H1 (cell line): ENCODE results near the gene SNAPIN. TPM values are rescaled to one million over a fixed set of nuclear protein-coding genes. Genes with fewer than 3 reads are reported as not detected.

Experiments used
- GABPA ChIP-seq: IDR thresholded peaks from 2 replicates; pipeline ENCODE4 v1.6.1; 2011; ENCODE audit warnings: mild to moderate bottlenecking, low read length, moderate library complexity, borderline replicate concordance; ENCODE audit not compliant: insufficient read depth
- GTF2F1 ChIP-seq: IDR thresholded peaks from 2 replicates; pipeline ENCODE4 v1.6.1; 2012; ENCODE audit warnings: low read depth, low read length, improper control_type of control experiment, borderline replicate concordance
- JUN ChIP-seq: IDR thresholded peaks from 2 replicates; pipeline ENCODE4 v1.6.1; 2011; ENCODE audit warnings: low read depth, mild to moderate bottlenecking, improper control_type of control experiment, low read length
- KDM4A ChIP-seq: IDR thresholded peaks from one replicate; pipeline ENCODE4 v1.7.1; 2012; ENCODE audit warnings: low read depth, mild to moderate bottlenecking, moderate library complexity, low read length, inconsistent platforms; ENCODE audit not compliant: severe bottlenecking
- PHF8 ChIP-seq: fragments of 200-600 bp; sonication (generic); conservative IDR thresholded peaks from 2 replicates; pipeline ENCODE4 v1.7.1; 2012; ENCODE audit warnings: low read depth, mild to moderate bottlenecking, inconsistent platforms, low read length, moderate library complexity
- POLR2A ChIP-seq, 2 experiments: IDR thresholded peaks; 1 replicate in 1 of 2; 2 replicates in 1 of 2; pipeline ENCODE4 v1.6.1; 2011; ENCODE audit warnings: low read depth in 2 of 2, low read length in 2 of 2, mild to moderate bottlenecking in 2 of 2; ENCODE audit errors: control extremely low read depth in 1 of 2
- POLR2AphosphoS5 ChIP-seq: IDR thresholded peaks from 2 replicates; pipeline ENCODE4 v1.6.1; 2011; ENCODE audit warnings: low read depth, low read length
- RXRA ChIP-seq: IDR thresholded peaks from 2 replicates; pipeline ENCODE4 v1.6.1; 2011; ENCODE audit warnings: low read depth, mild to moderate bottlenecking, low read length, moderate library complexity; ENCODE audit not compliant: insufficient read depth
- SAP30 ChIP-seq: fragments of 300-600 bp; sonication (generic); IDR thresholded peaks from 2 replicates; pipeline ENCODE4 v1.7.1; 2012; ENCODE audit warnings: low read length, moderate library complexity, mild to moderate bottlenecking, inconsistent platforms; ENCODE audit not compliant: insufficient read depth, insufficient replicate concordance
- TEAD4 ChIP-seq: IDR thresholded peaks from 2 replicates; pipeline ENCODE4 v1.6.1; 2012; ENCODE audit warnings: low read depth, low read length, inconsistent platforms, mixed read lengths
- polyA plus RNA-seq, 7 experiments: library from polyadenylated mRNA; depleted of rRNA in 3 of 7; stranded (reverse) in 5 of 7; unstranded in 2 of 7; fragments of >200 nt in 5 of 7; fragments of 200-250 nt in 2 of 7; gene quantifications; 1 replicate in 5 of 7; 2 replicates in 1 of 7; 4 replicates in 1 of 7; pipeline versions ENCODE4 v1.2.1 to v1.2.3, GENCODE V29; 2011 to 2013; ENCODE audit warnings: missing spikeins in 2 of 7, mixed read lengths in 2 of 7
- total RNA-seq: library from RNA; stranded (reverse); fragmentation: NEBNext Ultra II Directional; extraction: Animal tissue kit (Norgen Biotek cat#: 25700); gene quantifications from 2 replicates; pipeline ENCODE4 v1.2.1, GENCODE V29; 2021
- TF ChIP-seq, protein P1 (sequence below): IDR thresholded peaks from 2 replicates; pipeline ENCODE4 v1.6.1; 2012; ENCODE audit warnings: inconsistent platforms

The SNAPIN gene
- total and polyA plus RNA-seq, 2 of the 8 experiments (the other 6 are each of a cell fraction or from before 2014, with no cell fraction given), result 25.7 to 31.1 TPM

DNA sequence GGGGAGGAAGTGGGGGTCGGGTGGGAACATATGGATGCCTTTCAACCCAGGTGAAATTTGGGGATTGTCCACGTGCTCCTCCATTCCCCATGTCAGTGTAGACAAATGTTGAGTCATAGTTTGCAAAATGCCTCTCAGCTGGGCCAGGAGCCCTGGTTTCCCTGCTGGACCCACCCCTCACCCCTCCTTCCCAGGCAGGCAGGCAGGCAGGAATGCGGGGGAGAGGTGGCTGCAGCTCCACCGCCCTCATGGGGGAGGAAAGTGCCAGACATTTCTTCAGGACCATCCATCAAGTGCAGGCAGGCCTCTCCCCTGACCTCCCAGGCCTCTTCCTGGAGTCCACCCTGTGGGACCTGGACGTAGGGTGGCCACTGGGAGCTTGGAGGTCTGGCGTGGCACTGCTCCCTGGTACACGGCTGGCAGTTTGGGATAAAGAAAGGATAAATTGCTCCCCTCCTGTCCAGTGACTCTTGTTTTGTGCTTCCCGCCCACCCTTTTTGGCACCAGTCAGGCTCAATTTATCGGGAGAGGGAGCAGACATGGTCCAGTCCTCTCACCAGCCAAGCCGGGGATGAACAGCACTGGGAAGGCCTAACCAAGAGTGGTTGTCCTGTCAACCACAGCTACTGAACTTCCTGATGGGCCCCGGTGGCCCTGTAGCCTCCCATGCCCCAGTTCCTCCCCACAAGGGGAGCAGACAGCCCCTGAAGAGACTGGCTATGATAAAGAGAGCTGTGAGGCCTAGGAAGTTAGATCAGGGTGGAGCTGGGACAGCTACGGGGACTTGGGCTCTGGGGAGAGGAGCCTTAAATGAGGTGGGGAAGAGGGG is 38.9 kb downstream of the SNAPIN start (continued):
- TF ChIP-seq TEAD4 (peak; percentile 95), PHF8 (no peak), SAP30 (no peak), JUN (no peak), POLR2AphosphoS5 (peak; percentile 44; the same call in 1 of the 2 replicates), KDM4A (peak; percentile 2), GTF2F1 (no peak), RXRA (no peak), GABPA (no peak), POLR2A (IDR thresholded peaks at IDR 0.05; ENCODE audit: control extremely low read depth in 1 of 2, low read depth in 2 of 2, low read length in 2 of 2) (no peak)
- TF ChIP-seq, protein P1, sequence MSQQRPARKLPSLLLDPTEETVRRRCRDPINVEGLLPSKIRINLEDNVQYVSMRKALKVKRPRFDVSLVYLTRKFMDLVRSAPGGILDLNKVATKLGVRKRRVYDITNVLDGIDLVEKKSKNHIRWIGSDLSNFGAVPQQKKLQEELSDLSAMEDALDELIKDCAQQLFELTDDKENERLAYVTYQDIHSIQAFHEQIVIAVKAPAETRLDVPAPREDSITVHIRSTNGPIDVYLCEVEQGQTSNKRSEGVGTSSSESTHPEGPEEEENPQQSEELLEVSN, result 0 out of 2 replicates have a peak, but pooled peaks have one; percentile 14
